ENCODE data around the gene PICK1.

The PICK1 gene

GRCh38 chr22:38089474-38089851, 32.3 kb downstream of the PICK1 start:
- DNase-seq: no peak

- no peak for DNase-seq
These were observed 39.9 kb downstream of the PICK1 start for GRCh38 chr22:38097058-38097457.

- DNase-seq: no peak
These were observed 40.6 kb downstream of the PICK1 start for GRCh38 chr22:38097557-38098409.

- no peak for DNase-seq
These were observed 41.4 kb downstream of the PICK1 start for GRCh38 chr22:38098410-38099249.

GRCh38 chr22:38103641-38104040, 46.4 kb downstream of the PICK1 start:
- no peak for DNase-seq

- peak; percentile 35 to 55 (median 48) for DNase-seq
These were observed 46.9 kb downstream of the PICK1 start for GRCh38 chr22:38104084-38104483.

- no peak for DNase-seq
These were observed 49.8 kb downstream of the PICK1 start for GRCh38 chr22:38106814-38107578.

GRCh38 chr22:38107692-38108515, 50.7 kb downstream of the PICK1 start:
- DNase-seq: no peak

- DNase-seq: no peak
These were observed 51.5 kb downstream of the PICK1 start for GRCh38 chr22:38108561-38109319.

- no peak for DNase-seq
These were observed 52.3 kb downstream of the PICK1 start for GRCh38 chr22:38109371-38110001.

GRCh38 chr22:38110008-38110862, 53.0 kb downstream of the PICK1 start, which contains the start of gene BAIAP2L2:
TSS of gene BAIAP2L2 (minus strand) at chr22:38110684. CDS start at chr22:38110525, 159 bp downstream.
- DNase-seq: no peak

- no peak for DNase-seq
These were observed 54.0 kb downstream of the PICK1 start for GRCh38 chr22:38110863-38111852.

- DNase-seq: no peak
These were observed 54.7 kb downstream of the PICK1 start for GRCh38 chr22:38111925-38112355.

GRCh38 chr22:38112381-38112780, 55.2 kb downstream of the PICK1 start:
- no peak for DNase-seq

- peak; percentile 85 to 94 (median 92) for DNase-seq
These were observed 57.5 kb downstream of the PICK1 start for GRCh38 chr22:38114484-38115398.

- no peak for DNase-seq
These were observed 58.4 kb downstream of the PICK1 start for GRCh38 chr22:38115423-38116205.

Data from suppressor macrophage (primary cell).